GM18498 (cell line): ENCODE results near the gene GPR32.
"Not testable (repeated sequence)": the region's sequence is repeated elsewhere in the genome, so short reads cannot be mapped to it uniquely, and the experiment has no call there.

Experiments used
- ATAC-seq: cut with Tn5 transposase; IDR thresholded peaks from one replicate; pipeline ENCODE4 v1.9.1; 2021; ENCODE audit warnings: mild to moderate bottlenecking, moderate library complexity; ENCODE audit not compliant: unreplicated experiment

GPR32 gene

GRCh38 chr19:50797781-50798658, 27.8 kb downstream of the GPR32 start:
- ATAC-seq = no peak

- no peak for ATAC-seq
Observed at GRCh38 chr19:50798659-50799546, 28.6 kb downstream of the GPR32 start.

DNA sequence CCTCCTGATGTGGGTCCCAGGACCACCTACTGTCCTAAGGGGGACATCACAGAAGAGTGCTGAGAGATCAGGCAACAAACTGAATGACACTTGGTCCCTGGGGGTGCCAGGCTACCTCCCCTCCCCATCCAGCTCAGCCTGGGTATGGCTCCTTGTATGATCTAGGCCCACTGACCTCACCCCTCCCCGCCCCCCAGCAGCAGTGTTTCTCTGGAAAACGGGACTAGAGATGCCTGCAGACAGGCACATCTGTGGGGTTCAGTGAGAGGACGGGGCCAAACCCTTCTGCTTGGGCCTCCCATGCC, 29.2 kb downstream of the GPR32 start:
- no peak for ATAC-seq

- ATAC-seq = no peak
Observed at GRCh38 chr19:50801107-50801506, 30.8 kb downstream of the GPR32 start.

DNA sequence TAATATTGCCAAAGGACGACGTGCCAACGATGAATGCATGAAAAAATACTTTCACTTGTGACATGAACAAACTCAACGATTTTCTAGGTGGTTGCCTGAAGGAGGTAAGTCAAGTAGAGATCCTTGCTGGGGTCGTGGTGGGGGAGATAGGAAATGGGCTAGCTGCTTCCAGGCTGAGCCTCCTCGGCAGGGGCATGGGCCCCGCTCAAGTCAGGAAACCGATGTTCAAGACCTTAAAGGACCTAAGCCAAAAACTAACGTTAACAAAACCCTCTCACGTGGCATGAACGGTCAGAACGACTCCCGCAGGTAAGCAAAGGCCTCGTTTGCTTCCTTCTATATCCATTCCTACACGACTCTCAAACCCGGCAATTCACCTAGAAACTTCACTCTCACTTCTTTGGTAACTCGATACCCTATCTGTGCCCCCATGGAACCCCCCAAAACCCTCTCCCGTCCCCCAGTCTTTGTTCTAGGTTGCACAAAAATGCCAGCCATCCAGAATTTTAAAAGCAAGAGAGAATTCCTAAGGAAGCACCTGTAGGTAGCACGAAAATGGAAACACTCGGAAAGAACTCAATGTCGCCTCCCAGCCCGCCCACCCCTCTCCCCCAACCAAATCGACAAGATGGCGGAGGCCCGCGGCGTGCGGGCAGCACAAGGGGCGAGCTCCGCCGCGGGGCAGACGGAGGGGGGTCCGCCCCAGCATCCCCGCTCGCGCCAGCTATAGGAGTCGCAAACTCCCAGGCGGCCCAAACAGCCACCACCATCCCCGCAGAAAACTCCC, 33.6 kb downstream of the GPR32 start:
- peak; percentile 13 for ATAC-seq

DNA sequence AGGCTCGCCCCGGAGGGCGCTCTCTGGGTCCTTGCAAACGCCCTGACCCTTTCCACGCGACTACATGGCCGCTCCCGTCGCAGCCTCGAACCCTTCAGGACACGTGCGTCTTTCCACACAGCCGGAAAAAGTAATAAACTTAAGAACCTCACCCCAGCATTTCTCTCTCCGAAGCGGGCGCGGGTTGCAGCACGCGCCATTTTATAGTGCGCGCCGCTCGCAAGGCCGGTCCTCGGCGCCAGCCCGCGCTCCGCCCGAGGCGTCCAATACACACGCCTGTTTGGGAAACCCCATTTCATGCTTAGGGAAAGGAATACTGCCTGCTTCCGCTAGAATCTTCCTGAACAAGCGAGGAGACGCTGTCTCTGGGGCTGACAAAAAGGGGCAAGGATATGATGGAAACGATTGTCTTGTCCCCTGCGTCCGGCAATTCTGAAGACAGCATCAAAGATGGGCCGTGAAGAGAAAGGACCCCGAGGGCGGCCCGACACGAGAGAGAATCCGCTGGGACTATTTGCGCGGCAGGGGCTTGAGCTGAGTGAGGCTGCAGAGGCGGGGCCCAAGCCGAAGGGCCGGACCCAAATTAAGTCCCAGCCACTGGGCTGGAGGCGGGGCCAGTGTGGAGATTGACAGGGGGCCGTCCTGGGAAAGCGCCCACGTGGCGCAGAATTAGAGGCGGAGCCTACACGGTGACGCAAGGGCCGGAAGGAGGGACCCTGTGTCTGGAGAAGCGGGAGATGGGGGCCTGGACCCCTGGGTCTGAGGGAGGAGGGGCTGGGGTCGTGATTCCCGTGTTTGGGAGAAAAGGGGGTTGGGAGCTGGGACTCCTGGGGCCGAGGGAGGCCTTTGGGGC, 34.4 kb downstream of the GPR32 start:
- ATAC-seq = peak; percentile 95

GRCh38 chr19:50808856-50809255, 38.6 kb downstream of the GPR32 start:
- ATAC-seq = no peak

GRCh38 chr19:50811622-50812238, 41.5 kb downstream of the GPR32 start:
- not testable (repeated sequence) for ATAC-seq

GRCh38 chr19:50812474-50812873, 42.2 kb downstream of the GPR32 start:
- ATAC-seq = no peak

- no peak for ATAC-seq
Observed at GRCh38 chr19:50814883-50815282, 44.6 kb downstream of the GPR32 start.

DNA sequence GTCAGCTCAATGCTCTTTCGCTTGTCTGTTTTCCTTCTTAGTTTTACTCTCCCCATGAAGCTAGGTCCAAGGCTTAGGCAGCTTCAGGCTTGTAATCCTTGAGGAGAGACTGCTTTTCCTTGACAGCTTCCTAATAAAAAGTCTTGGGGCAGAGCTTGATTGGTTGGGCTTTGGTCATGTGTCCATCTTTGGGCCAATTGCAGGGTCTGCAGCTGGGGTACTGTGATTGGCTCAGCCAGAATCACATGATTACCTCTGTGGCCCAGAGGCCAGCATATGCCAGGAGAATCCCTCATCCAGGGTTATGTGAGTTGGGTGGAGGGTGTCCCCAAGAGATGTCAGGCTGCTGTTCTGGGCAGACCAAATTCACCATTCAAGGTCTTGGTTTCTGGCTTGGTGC, 45.2 kb downstream of the GPR32 start:
- ATAC-seq = no peak

GRCh38 chr19:50817941-50818858, 47.9 kb downstream of the GPR32 start:
- peak; percentile 71 for ATAC-seq

DNA sequence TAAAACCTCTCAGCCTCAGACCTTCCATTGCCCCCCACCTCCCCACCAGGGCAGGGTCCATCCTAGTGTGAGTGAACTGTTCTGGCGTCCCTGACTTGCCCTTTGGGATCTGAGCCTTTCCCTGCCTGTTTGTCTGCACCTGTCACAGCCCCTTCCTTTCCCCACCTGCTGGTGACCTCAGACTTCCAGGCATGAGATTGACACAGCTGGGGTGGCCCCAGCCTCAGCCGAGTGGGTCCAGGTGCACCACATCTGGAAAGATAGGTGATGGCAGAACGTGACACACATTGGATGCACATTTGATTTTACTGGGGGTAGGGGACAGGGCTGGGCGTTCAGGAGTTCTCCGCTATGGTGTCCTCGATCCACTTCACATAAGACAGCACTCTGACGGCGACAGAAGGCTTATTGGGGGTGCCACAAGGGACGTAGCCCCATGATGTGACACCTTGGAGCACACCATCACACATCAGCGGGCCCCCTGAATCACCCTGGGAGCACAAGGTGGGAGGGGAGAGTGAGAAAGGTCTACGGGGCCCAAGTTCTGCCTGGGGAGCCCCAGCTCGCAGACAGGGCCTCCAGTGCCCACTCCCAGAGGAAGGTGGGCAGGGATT, 48.7 kb downstream of the GPR32 start:
- no peak for ATAC-seq

GRCh38 chr19:50819636-50820035, 49.4 kb downstream of the GPR32 start:
- ATAC-seq = no peak

- ATAC-seq = no peak
Observed at GRCh38 chr19:50820086-50820485, 49.8 kb downstream of the GPR32 start.

- ATAC-seq = no peak
Observed at GRCh38 chr19:50820549-50821247, 50.4 kb downstream of the GPR32 start.

DNA sequence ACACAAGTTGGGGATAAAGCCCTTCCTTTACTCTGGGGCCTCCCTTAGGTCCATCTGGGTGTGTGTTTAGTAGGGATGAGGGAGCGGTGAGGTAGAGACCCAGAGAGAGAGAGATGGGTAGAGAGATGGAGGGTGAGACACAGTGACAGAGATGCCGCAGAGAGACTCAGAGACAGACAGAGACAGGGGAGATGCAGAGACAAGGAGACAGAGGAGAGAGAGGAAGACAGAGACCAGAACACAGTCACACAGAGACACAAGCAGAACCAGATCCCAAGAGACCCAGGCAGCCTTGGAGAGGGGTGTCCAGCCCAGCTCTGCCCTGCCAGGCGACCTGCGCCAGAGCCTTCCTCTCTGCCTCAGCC, 51.0 kb downstream of the GPR32 start:
- no peak for ATAC-seq
